T-cell (primary cell): ENCODE measurements around the gene BCL2L11. TPM values are rescaled to one million over a fixed set of nuclear protein-coding genes. Genes with fewer than 3 reads are reported as not detected.

Source experiments
- ATAC-seq, 4 experiments: fragments of 200-7000 bp in 3 of 4; fragments of 150-1000 bp in 1 of 4; cut with Tn5 transposase; replicated peaks in 1 of 4; 1 replicate in 3 of 4; 2 replicates in 1 of 4; pipeline ENCODE4 v1.10.0; 2021; ENCODE audit warnings: moderate library complexity in 3 of 4, mild to moderate bottlenecking in 2 of 4, moderate number of reproducible peaks in 1 of 4
- CTCF ChIA-PET, 2 donors: fragments of 300-600 bp; sonication (Branson Sonifier 250); formaldehyde crosslinking; loops; one replicate each; lab custom pipeline; 2022; ENCODE audit warnings: antibody characterized with exemption in 2 of 2; lab: Charles Lee
- POLR2A ChIA-PET, 2 donors: fragments of 300-600 bp; sonication (Branson Sonifier 250); formaldehyde crosslinking; loops; one replicate each; lab custom pipeline; 2022; ENCODE audit warnings: antibody characterized with exemption in 2 of 2; lab: Charles Lee
- DNase-seq, 35 experiments: peaks; one replicate each; pipeline versions ENCODE4 v3.0.0 to v3.0.0-alpha.2; 2013 to 2023
- H3K27ac ChIP-seq: one replicate; pipeline ENCODE4 v1.5.1; 2013; ENCODE audit warnings: low read length
- H3K27me3 ChIP-seq, 2 experiments: replicated peaks in 1 of 2; 1 replicate in 1 of 2; 2 replicates in 1 of 2; pipeline versions ENCODE4 v1.6.1 to v1.7.0; 2013; ENCODE audit warnings: low read length in 1 of 2, mixed read lengths in 1 of 2; ENCODE audit not compliant: control insufficient read depth in 2 of 2, insufficient read depth in 2 of 2; ENCODE audit errors: extremely low read depth in 1 of 2
- H3K36me3 ChIP-seq, 2 donors: 1 replicate in 1 of 2; 2 replicates in 1 of 2; pipeline versions ENCODE4 v1.6.1 to v1.7.0; 2013; ENCODE audit warnings: low read length in 1 of 2; ENCODE audit not compliant: control insufficient read depth in 2 of 2, insufficient read depth in 1 of 2; ENCODE audit errors: extremely low read depth in 1 of 2
- H3K4me1 ChIP-seq, 2 experiments: 1 replicate in 1 of 2; 2 replicates in 1 of 2; pipeline versions ENCODE4 v1.6.1 to v1.7.0; 2013; ENCODE audit warnings: low read length in 2 of 2, mixed read lengths in 1 of 2; ENCODE audit not compliant: insufficient read depth in 2 of 2, control insufficient read depth in 1 of 2; ENCODE audit errors: extremely low read depth in 1 of 2
- H3K4me3 ChIP-seq, 2 donors: 1 replicate in 1 of 2; 2 replicates in 1 of 2; pipeline versions ENCODE4 v1.5.1 to v1.7.0; 2013; ENCODE audit warnings: mild to moderate bottlenecking in 2 of 2, low read length in 1 of 2, moderate library complexity in 1 of 2; ENCODE audit not compliant: control insufficient read depth in 1 of 2; ENCODE audit errors: extremely low read depth in 1 of 2
- H3K9me3 ChIP-seq: 2 replicates; pipeline ENCODE4 v1.7.0; 2013
- H3K27ac Mint-ChIP-seq, 2 donors: one replicate each; pipeline ENCODE4 v1.8.0; 2020 to 2021; ENCODE audit warnings: mild to moderate bottlenecking in 2 of 2, mixed read lengths in 2 of 2
- H3K27me3 Mint-ChIP-seq, 2 donors: one replicate each; pipeline ENCODE4 v1.8.0; 2021 to 2022; ENCODE audit warnings: mixed read lengths in 2 of 2
- H3K36me3 Mint-ChIP-seq: one replicate; pipeline ENCODE4 v1.8.0; 2021; ENCODE audit warnings: mixed read lengths
- H3K4me1 Mint-ChIP-seq, 3 donors: one replicate each; pipeline ENCODE4 v1.8.0; 2020 to 2022; ENCODE audit warnings: mixed read lengths in 3 of 3, mild to moderate bottlenecking in 1 of 3
- H3K4me3 Mint-ChIP-seq, 3 donors: one replicate each; pipeline ENCODE4 v1.8.0; 2020 to 2022; ENCODE audit warnings: mild to moderate bottlenecking in 3 of 3, mixed read lengths in 3 of 3, moderate library complexity in 3 of 3
- H3K9me3 Mint-ChIP-seq, 3 donors: one replicate each; pipeline ENCODE4 v1.8.0; 2020 to 2022; ENCODE audit warnings: mixed read lengths in 3 of 3
- WGBS: methylation state at CpG from one replicate; pipeline ENCODE4 v1.1.5; 2013; ENCODE audit warnings: missing lambda C conversion rate; ENCODE audit not compliant: insufficient coverage; 5-methylcytosine and 5-hydroxymethylcytosine counted together
- total RNA-seq, 35 experiments: library from RNA in 6 of 35; stranded (reverse) in 6 of 35; fragments of 120-200 nt in 1 of 35; gene quantifications; one replicate each; pipeline versions ENCODE4 v1.2.1 to v1.2.4 and lab custom pipeline; 2013 to 2026

Gene BCL2L11
- total RNA-seq, 5 donors from 2014 or later (not counting 1 experiment from before 2014, with no cell fraction given): 24.1 to 47.0 (median 34.6) TPM

GRCh38 chr2:111178730-111179405 is 58.2 kb downstream of the BCL2L11 start:
- H3K9me3 ChIP-seq: no peaks in the 10 kb centered on the region
- Mint-ChIP-seq H3K9me3 (no peaks in the 10 kb centered on the region), H3K4me1 (no peaks in the 10 kb centered on the region), H3K4me3 (no peak overlapping the region), H3K36me3 (no peaks in the 10 kb centered on the region), H3K27ac (no peak overlapping the region), H3K27me3 (peaks cover 0 to 6% of the 10 kb centered on the region in 2 donors)
- H3K27me3 ChIP-seq: peaks cover 0 to 25% of the 10 kb centered on the region in 2 experiments
- no peaks in the 10 kb centered on the region for H3K4me1 ChIP-seq
- H3K27ac ChIP-seq: no peak overlapping the region
- no peak overlapping the region for H3K4me3 ChIP-seq
- no peaks in the 10 kb centered on the region for H3K36me3 ChIP-seq
- DNase-seq (no peak), ATAC-seq (no peak)
- CTCF ChIA-PET: interaction anchor here in 1 of 2 donors (0.5 kb wide), 1 partner anchor 778 kb away, joined by 3 read pairs; no protein-coding TSS in a partner anchor
- WGBS: no CpG with 5 or more reads among the region's 5 CpGs
- POLR2A ChIA-PET: interaction anchor here in 1 of 2 donors (0.7 kb wide), 1 partner anchor 331 kb away, joined by 4 read pairs; no protein-coding TSS in a partner anchor

GRCh38 chr2:111182121-111182520 is 61.4 kb downstream of the BCL2L11 start:
- no peaks in the 10 kb centered on the region for H3K36me3 ChIP-seq
- H3K27ac ChIP-seq: no peak overlapping the region
- ChIA-PET CTCF (no interaction called here), POLR2A (no interaction called here)
- DNase-seq: no peak
- peaks cover 0 to 25% of the 10 kb centered on the region in 2 experiments for H3K27me3 ChIP-seq
- no peaks in the 10 kb centered on the region for H3K4me1 ChIP-seq
- Mint-ChIP-seq H3K27ac (no peak overlapping the region), H3K36me3 (no peaks in the 10 kb centered on the region), H3K9me3 (no peaks in the 10 kb centered on the region), H3K27me3 (peaks cover 0 to 4% of the 10 kb centered on the region in 2 donors), H3K4me1 (no peaks in the 10 kb centered on the region), H3K4me3 (no peak overlapping the region)
- H3K4me3 ChIP-seq: no peak overlapping the region
- ATAC-seq: no peak
- H3K9me3 ChIP-seq: no peaks in the 10 kb centered on the region
- no CpG with 5 or more reads among the region's 2 CpGs for WGBS

GRCh38 chr2:111182740-111183139 is 62.0 kb downstream of the BCL2L11 start:
- H3K36me3 Mint-ChIP-seq: no peaks in the 10 kb centered on the region
- no peaks in the 10 kb centered on the region for H3K36me3 ChIP-seq
- DNase-seq: no peak
- H3K27me3 ChIP-seq: peaks cover 0 to 24% of the 10 kb centered on the region in 2 experiments
- no peak for ATAC-seq
- H3K27ac Mint-ChIP-seq: no peak overlapping the region
- 65% methylated on average over 2 of the region's 2 CpGs for WGBS
- no peak overlapping the region for H3K27ac ChIP-seq
- H3K4me3 ChIP-seq: no peak overlapping the region
- ChIA-PET POLR2A (no interaction called here), CTCF (no interaction called here)
- no peaks in the 10 kb centered on the region for H3K9me3 Mint-ChIP-seq
- H3K9me3 ChIP-seq: no peaks in the 10 kb centered on the region
- H3K27me3 Mint-ChIP-seq: peaks cover 0 to 4% of the 10 kb centered on the region in 2 donors
- no peaks in the 10 kb centered on the region for H3K4me1 Mint-ChIP-seq
- no peak overlapping the region for H3K4me3 Mint-ChIP-seq
- no peaks in the 10 kb centered on the region for H3K4me1 ChIP-seq

GRCh38 chr2:111184725-111185310 is 64.1 kb downstream of the BCL2L11 start:
- no peak for DNase-seq
- no peak for ATAC-seq
- no peaks in the 10 kb centered on the region for H3K9me3 ChIP-seq
- WGBS: 80% methylated on average over 1 of the region's 2 CpGs
- no peaks in the 10 kb centered on the region for H3K36me3 ChIP-seq
- CTCF ChIA-PET: no interaction called here
- no peaks in the 10 kb centered on the region for H3K36me3 Mint-ChIP-seq
- POLR2A ChIA-PET: no interaction called here
- peaks cover 0 to 4% of the 10 kb centered on the region in 2 donors for H3K27me3 Mint-ChIP-seq
- no peaks in the 10 kb centered on the region for H3K4me1 ChIP-seq
- no peak overlapping the region for H3K4me3 Mint-ChIP-seq
- H3K9me3 Mint-ChIP-seq: no peaks in the 10 kb centered on the region
- no peak overlapping the region for H3K27ac ChIP-seq
- H3K27me3 ChIP-seq: peaks cover 0 to 14% of the 10 kb centered on the region in 2 experiments
- H3K4me3 ChIP-seq: no peak overlapping the region
- H3K27ac Mint-ChIP-seq: no peak overlapping the region
- no peaks in the 10 kb centered on the region for H3K4me1 Mint-ChIP-seq

- peaks cover 0 to 4% of the 10 kb centered on the region in 2 donors for H3K27me3 Mint-ChIP-seq
- Histone ChIP-seq H3K4me1 (no peaks in the 10 kb centered on the region), H3K36me3 (no peaks in the 10 kb centered on the region), H3K4me3 (no peak overlapping the region), H3K27ac (no peak overlapping the region), H3K9me3 (no peaks in the 10 kb centered on the region), H3K27me3 (peaks cover 0 to 14% of the 10 kb centered on the region in 2 experiments)
- ATAC-seq (no peak), DNase-seq (no peak)
- no peaks in the 10 kb centered on the region for H3K36me3 Mint-ChIP-seq
- no peaks in the 10 kb centered on the region for H3K9me3 Mint-ChIP-seq
- 91% methylated on average over 3 of the region's 12 CpGs for WGBS
- no peaks in the 10 kb centered on the region for H3K4me1 Mint-ChIP-seq
- H3K4me3 Mint-ChIP-seq: no peak overlapping the region
- ChIA-PET CTCF (no interaction called here), POLR2A (no interaction called here)
- no peak overlapping the region for H3K27ac Mint-ChIP-seq
These were observed 64.8 kb downstream of the BCL2L11 start for GRCh38 chr2:111185361-111186022.

- ATAC-seq (no peak), DNase-seq (no peak)
- POLR2A ChIA-PET: interaction anchor here in 1 of 2 donors (0.6 kb wide), 1 partner anchor 35 kb away, joined by 3 read pairs; no protein-coding TSS in a partner anchor
- no peaks in the 10 kb centered on the region for H3K36me3 ChIP-seq
- no peaks in the 10 kb centered on the region for H3K36me3 Mint-ChIP-seq
- no peak overlapping the region for H3K4me3 ChIP-seq
- H3K4me1 Mint-ChIP-seq: no peaks in the 10 kb centered on the region
- CTCF ChIA-PET: no interaction called here
- H3K9me3 Mint-ChIP-seq: no peaks in the 10 kb centered on the region
- no peaks in the 10 kb centered on the region for H3K4me1 ChIP-seq
- H3K27me3 Mint-ChIP-seq: peaks cover 0 to 4% of the 10 kb centered on the region in 2 donors
- H3K27me3 ChIP-seq: peaks cover 0 to 14% of the 10 kb centered on the region in 2 experiments
- no peak overlapping the region for H3K4me3 Mint-ChIP-seq
- 96% methylated on average over 5 of the region's 10 CpGs for WGBS
- no peak overlapping the region for H3K27ac Mint-ChIP-seq
- no peaks in the 10 kb centered on the region for H3K9me3 ChIP-seq
- no peak overlapping the region for H3K27ac ChIP-seq
These were observed 65.5 kb downstream of the BCL2L11 start for GRCh38 chr2:111186121-111186715.
